A673 (cell line): Measurements from ENCODE around the gene CARS1. TPM values are rescaled to one million over a fixed set of nuclear protein-coding genes. Genes with fewer than 3 reads are reported as not detected.

Source experiments
- BruUV-seq: library from RNA; stranded (reverse); fragments of 400-500 nt; replicated peaks from 2 replicates; lab custom pipeline; 2021; lab: Mats Ljungman, UMichigan
- CTCF ChIA-PET: fragments of 300-600 bp; sonication (Branson Sonifier 250); formaldehyde crosslinking; loops from one replicate; lab custom pipeline; 2022; ENCODE audit warnings: antibody characterized with exemption; lab: Charles Lee
- POLR2A ChIA-PET: fragments of 300-600 bp; sonication (Branson Sonifier 250); formaldehyde crosslinking; loops from one replicate; lab custom pipeline; 2022; ENCODE audit warnings: antibody characterized with exemption; ENCODE audit not compliant: low non-redundant PET; lab: Charles Lee
- DNase-seq: peaks from one replicate; pipeline ENCODE4 v3.0.0-alpha.2; 2015; ENCODE audit warnings: low spot score
- H3K27ac ChIP-seq: fragments of 200-600 bp; sonication (generic); 2 replicates; pipeline ENCODE4 v1.5.1; 2016; ENCODE audit warnings: mixed run types, low read depth, mild to moderate bottlenecking, mixed read lengths, antibody characterized with exemption, low read length; ENCODE audit not compliant: poor library complexity, severe bottlenecking
- H3K27me3 ChIP-seq: fragments of 200-600 bp; sonication (generic); replicated peaks from 2 replicates; pipeline ENCODE4 v1.6.1; 2017; ENCODE audit warnings: mixed run types, low read depth, mild to moderate bottlenecking, mixed read lengths, antibody characterized with exemption, low read length; ENCODE audit not compliant: insufficient read depth, poor library complexity
- H3K36me3 ChIP-seq: fragments of 200-600 bp; sonication (generic); 2 replicates; pipeline ENCODE4 v1.6.1; 2016; ENCODE audit warnings: mixed run types, mild to moderate bottlenecking, mixed read lengths, antibody characterized with exemption, low read length; ENCODE audit not compliant: insufficient read depth, poor library complexity, severe bottlenecking
- H3K4me1 ChIP-seq: fragments of 200-600 bp; sonication (generic); 2 replicates; pipeline ENCODE4 v1.6.1; 2017; ENCODE audit warnings: mixed run types, mild to moderate bottlenecking, mixed read lengths, antibody characterized with exemption, low read length; ENCODE audit not compliant: insufficient read depth, poor library complexity, severe bottlenecking
- H3K4me3 ChIP-seq: fragments of 200-600 bp; sonication (generic); 2 replicates; pipeline ENCODE4 v1.5.1; 2016; ENCODE audit warnings: low read depth, mixed run types, mild to moderate bottlenecking, mixed read lengths, low read length; ENCODE audit not compliant: poor library complexity, severe bottlenecking
- H3K9me3 ChIP-seq: fragments of 200-600 bp; sonication (generic); 2 replicates; pipeline ENCODE4 v1.6.1; 2016; ENCODE audit warnings: mixed run types, low read depth, mild to moderate bottlenecking, mixed read lengths, antibody characterized with exemption, low read length; ENCODE audit not compliant: poor library complexity, severe bottlenecking
- CTCF ChIP-seq: fragments of 300-800, 200-600 bp; sonication (generic); conservative IDR thresholded peaks from 2 replicates; pipeline ENCODE4 v1.5.1; 2017; ENCODE audit warnings: low read depth, mild to moderate bottlenecking, antibody characterized with exemption, low read length, moderate library complexity, mixed read lengths
- EZH2 ChIP-seq: fragments of 200-600 bp; sonication (generic); IDR thresholded peaks from 2 replicates; pipeline ENCODE4 v1.6.1; 2017; ENCODE audit warnings: borderline replicate concordance, low read depth, mild to moderate bottlenecking, mixed read lengths, antibody characterized with exemption, low read length; ENCODE audit not compliant: poor library complexity, severe bottlenecking
- intact Hi-C: fragments of 100-400 bp; cut with micrococcal nuclease; formaldehyde crosslinking; loops from one replicate; pipeline ENCODE4 v1.10.0; 2022; ENCODE audit not compliant: unreplicated experiment
- total RNA-seq: library from RNA; stranded (reverse); gene quantifications from 2 replicates; pipeline ENCODE4 v1.2.3, GENCODE V29; 2021

Gene CARS1
- total RNA-seq, 1 experiment from 2014 or later = 76.4 TPM

GRCh38 chr11:3014943-3015342 is 42.3 kb downstream of the CARS1 start:
- DNase-seq = no peak
- CTCF ChIA-PET = no interaction called here
- TF ChIP-seq CTCF (no peak), EZH2 (no peak)
- Histone ChIP-seq H3K36me3 (peaks cover 63% of the 10 kb centered on the region), H3K27me3 (no peaks in the 10 kb centered on the region), H3K4me3 (no peak overlapping the region), H3K27ac (no peak overlapping the region), H3K9me3 (no peaks in the 10 kb centered on the region), H3K4me1 (no peaks in the 10 kb centered on the region)
- no TSS peak for BruUV-seq
- intact Hi-C loops = no loop called here
- POLR2A ChIA-PET = no interaction called here

DNA sequence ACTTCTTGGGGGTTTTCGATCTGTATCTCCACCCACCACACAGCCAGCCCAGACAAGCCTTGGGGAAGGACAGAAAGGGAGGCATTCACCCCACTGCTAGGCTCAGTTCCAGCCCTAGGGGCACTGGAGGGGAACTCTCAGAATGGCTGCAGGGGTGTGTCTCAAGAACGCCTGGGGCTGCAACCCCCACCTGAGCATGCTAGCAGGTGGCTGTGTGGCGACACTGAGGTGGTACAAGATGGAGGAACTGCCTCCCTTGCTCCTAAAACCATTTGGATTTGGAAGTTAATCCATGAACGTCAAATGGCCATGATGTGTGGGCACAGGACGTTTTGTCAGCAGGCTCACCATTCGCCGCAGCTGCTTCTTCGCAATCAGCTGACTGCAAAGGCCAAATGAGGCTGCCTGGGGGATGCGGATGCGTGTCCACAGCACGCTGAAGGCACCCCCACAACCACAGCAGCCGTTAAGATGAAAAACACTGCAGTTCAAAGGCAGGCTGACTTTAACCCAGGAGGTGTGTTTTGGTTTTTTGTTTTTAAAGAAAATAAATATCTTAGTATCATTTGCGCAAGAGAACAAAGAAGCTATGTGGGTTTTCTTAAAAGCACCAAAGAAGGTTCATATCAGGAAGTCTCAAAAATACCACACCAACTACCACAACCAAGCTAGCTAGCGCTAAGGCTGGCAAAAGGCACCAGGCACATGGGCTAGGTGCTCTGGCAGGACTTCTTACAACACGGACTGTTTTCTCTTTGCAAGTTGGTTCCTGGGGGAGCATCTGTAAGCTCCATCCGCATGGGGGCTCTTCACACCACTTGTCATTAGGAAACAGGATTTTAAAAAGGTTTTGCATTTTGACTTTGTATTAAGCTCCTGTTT is 42.9 kb downstream of the CARS1 start:
- Histone ChIP-seq H3K27me3 (no peaks in the 10 kb centered on the region), H3K4me1 (no peaks in the 10 kb centered on the region), H3K27ac (no peak overlapping the region), H3K36me3 (peaks cover 60% of the 10 kb centered on the region), H3K4me3 (no peak overlapping the region), H3K9me3 (no peaks in the 10 kb centered on the region)
- ChIA-PET POLR2A (no interaction called here), CTCF (no interaction called here)
- intact Hi-C loops = no loop called here
- TF ChIP-seq EZH2 = no peak
- TF ChIP-seq CTCF = no peak
- BruUV-seq = no TSS peak
- no peak for DNase-seq

DNA sequence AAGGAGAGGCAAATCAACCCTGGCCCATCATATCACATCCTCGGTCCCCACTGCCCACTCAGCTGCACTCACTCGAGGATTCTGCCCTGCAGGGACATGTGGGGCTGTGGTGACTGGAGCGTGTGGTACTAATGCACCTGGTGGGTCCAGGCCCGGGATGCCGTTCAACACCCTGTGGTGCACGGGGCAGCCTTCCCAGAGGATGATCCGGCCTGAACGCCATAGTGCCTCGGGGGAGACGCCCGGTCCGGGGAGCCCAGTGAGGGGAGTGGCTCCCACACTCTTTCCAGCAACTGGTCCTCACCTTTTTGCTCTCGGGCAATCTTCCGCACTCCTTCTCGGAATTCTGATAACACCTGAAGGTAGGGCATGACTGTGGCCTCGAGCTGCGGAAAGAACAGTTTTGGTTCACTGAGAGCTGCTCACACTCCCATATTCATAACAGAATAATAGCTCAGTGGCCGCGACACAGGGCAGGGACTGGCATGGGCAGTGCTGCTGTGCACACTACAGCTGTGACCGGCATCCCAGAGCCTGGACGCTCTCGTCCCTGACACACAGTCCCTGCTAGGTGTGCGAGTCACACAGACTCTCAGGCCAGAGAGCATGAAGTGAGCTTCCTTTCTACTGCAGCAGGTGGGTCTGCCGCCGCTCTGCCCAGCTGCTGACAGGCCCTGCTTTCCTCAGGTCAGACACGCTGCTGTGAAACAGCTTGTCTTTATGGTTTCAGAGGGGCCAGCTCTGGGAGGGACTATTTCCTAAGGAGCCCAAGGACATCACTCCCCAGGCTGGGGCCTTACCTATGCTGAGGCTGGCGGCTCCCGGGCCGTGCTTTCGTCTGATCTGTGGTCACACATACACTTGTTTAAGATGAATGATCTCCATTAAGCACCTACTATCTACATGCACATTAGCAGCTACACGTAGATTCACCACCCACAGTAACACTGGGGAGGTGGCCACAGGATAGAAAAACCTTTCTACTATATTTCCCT is 45.0 kb downstream of the CARS1 start:
- CTCF ChIA-PET = no interaction called here

More for the DNA sequence above, 45.0 kb downstream of the CARS1 start:
- POLR2A ChIA-PET = no interaction called here
- intact Hi-C loops = no loop called here
- TF ChIP-seq CTCF = no peak
- TF ChIP-seq EZH2 = no peak
- H3K36me3 ChIP-seq = peaks cover 56% of the 10 kb centered on the region
- no peak for DNase-seq
- no peak overlapping the region for H3K27ac ChIP-seq
- no TSS peak for BruUV-seq
- no peaks in the 10 kb centered on the region for H3K4me1 ChIP-seq
- H3K4me3 ChIP-seq = no peak overlapping the region
- H3K9me3 ChIP-seq = no peaks in the 10 kb centered on the region
- no peaks in the 10 kb centered on the region for H3K27me3 ChIP-seq
